H9 (cell line): ENCODE results near the gene FOXN4. TPM values are rescaled to one million over a fixed set of nuclear protein-coding genes. Genes with fewer than 3 reads are reported as not detected.
A peak's percentile ranks its signal among the peaks of the same experiment; 100 is the strongest.

Source experiments
- DNase-seq: peaks from one replicate; pipeline ENCODE4 v3.0.0-alpha.2; 2017
- H2AFZ ChIP-seq: one replicate; pipeline ENCODE4 v1.6.1; 2013; ENCODE audit warnings: mild to moderate bottlenecking, low read length, control low read depth, moderate library complexity
- H2AK5ac ChIP-seq: 2 replicates; pipeline ENCODE4 v1.6.1; 2013; ENCODE audit warnings: low read length, control low read depth, mixed read lengths; ENCODE audit not compliant: insufficient read length
- H2BK120ac ChIP-seq: one replicate; pipeline ENCODE4 v1.6.1; 2013; ENCODE audit warnings: low read depth, mild to moderate bottlenecking, low read length, control low read depth, inconsistent platforms; ENCODE audit not compliant: poor library complexity, severe bottlenecking
- H2BK12ac ChIP-seq: 2 replicates; pipeline ENCODE4 v1.6.1; 2013; ENCODE audit warnings: low read length, control low read depth, mixed read lengths, low read depth; ENCODE audit not compliant: insufficient read length
- H2BK15ac ChIP-seq: 2 replicates; pipeline ENCODE4 v1.6.1; 2013; ENCODE audit warnings: low read depth, low read length, control low read depth
- H2BK20ac ChIP-seq: one replicate; pipeline ENCODE4 v1.6.1; 2013; ENCODE audit warnings: low read depth, mild to moderate bottlenecking, low read length, control low read depth, inconsistent platforms; ENCODE audit not compliant: poor library complexity, severe bottlenecking
- H2BK5ac ChIP-seq: 2 replicates; pipeline ENCODE4 v1.6.1; 2013; ENCODE audit warnings: low read length, control low read depth, mixed read lengths; ENCODE audit not compliant: insufficient read length
- H3K14ac ChIP-seq: 2 replicates; pipeline ENCODE4 v1.6.1; 2013; ENCODE audit warnings: low read length, control low read depth; ENCODE audit not compliant: insufficient read depth
- H3K18ac ChIP-seq: 2 replicates; pipeline ENCODE4 v1.6.1; 2013; ENCODE audit warnings: low read depth, mild to moderate bottlenecking, mixed read lengths, low read length, control low read depth; ENCODE audit not compliant: insufficient read length
- H3K23ac ChIP-seq: 2 replicates; pipeline ENCODE4 v1.6.1; 2013; ENCODE audit warnings: low read length, control low read depth, mixed read lengths, low read depth; ENCODE audit not compliant: insufficient read length
- H3K23me2 ChIP-seq: 2 replicates; pipeline ENCODE4 v1.6.1; 2013; ENCODE audit warnings: low read depth, mild to moderate bottlenecking, mixed read lengths, low read length, control low read depth; ENCODE audit not compliant: insufficient read length, poor library complexity, severe bottlenecking
- H3K27ac ChIP-seq: 2 replicates; pipeline ENCODE4 v1.5.1; 2013; ENCODE audit warnings: low read length, control low read depth, mixed read lengths, low read depth; ENCODE audit not compliant: insufficient read length
- H3K27me3 ChIP-seq: 2 replicates; pipeline ENCODE4 v1.6.1; 2013; ENCODE audit warnings: low read length, control low read depth, inconsistent platforms; ENCODE audit not compliant: insufficient read depth
- H3K4ac ChIP-seq: 2 replicates; pipeline ENCODE4 v1.6.1; 2013; ENCODE audit warnings: low read depth, mild to moderate bottlenecking, control low read depth, inconsistent platforms, low read length, moderate library complexity
- H3K4me1 ChIP-seq: 2 replicates; pipeline ENCODE4 v1.6.1; 2013; ENCODE audit warnings: low read length, control low read depth, inconsistent platforms; ENCODE audit not compliant: insufficient read depth
- H3K4me2 ChIP-seq: 2 replicates; pipeline ENCODE4 v1.6.1; 2013; ENCODE audit warnings: low read length, control low read depth, mixed read lengths; ENCODE audit not compliant: insufficient read length, insufficient read depth
- H3K56ac ChIP-seq: 2 replicates; pipeline ENCODE4 v1.6.1; 2013; ENCODE audit warnings: low read depth, mild to moderate bottlenecking, mixed read lengths, low read length, control low read depth; ENCODE audit not compliant: insufficient read length
- H3K79me1 ChIP-seq: 2 replicates; pipeline ENCODE4 v1.6.1; 2013; ENCODE audit warnings: low read depth, mild to moderate bottlenecking, moderate library complexity, low read length, control low read depth, inconsistent platforms; ENCODE audit not compliant: insufficient read depth, poor library complexity, severe bottlenecking
- H3K79me2 ChIP-seq: 2 replicates; pipeline ENCODE4 v1.6.1; 2013; ENCODE audit warnings: low read length, control low read depth, inconsistent platforms; ENCODE audit not compliant: insufficient read depth
- H3K9ac ChIP-seq: 2 replicates; pipeline ENCODE4 v1.6.1; 2013; ENCODE audit warnings: low read length, control low read depth, mixed read lengths; ENCODE audit not compliant: insufficient read length; ENCODE audit errors: extremely low read depth
- H3K9me3 ChIP-seq: one replicate; pipeline ENCODE4 v1.6.1; 2013; ENCODE audit warnings: low read depth, low read length, inconsistent platforms; ENCODE audit not compliant: control insufficient read depth
- H3T11ph ChIP-seq: one replicate; pipeline ENCODE4 v1.6.1; 2013; ENCODE audit warnings: mild to moderate bottlenecking, low read length, control low read depth, inconsistent platforms
- H4K20me1 ChIP-seq: one replicate; pipeline ENCODE4 v1.6.1; 2013; ENCODE audit not compliant: control insufficient read depth, insufficient read length, insufficient read depth
- H4K5ac ChIP-seq: 2 replicates; pipeline ENCODE4 v1.6.1; 2013; ENCODE audit warnings: low read depth, mild to moderate bottlenecking, mixed read lengths, low read length, control low read depth; ENCODE audit not compliant: insufficient read length
- H4K8ac ChIP-seq: replicated peaks from 2 replicates; pipeline ENCODE4 v1.6.1; 2013; ENCODE audit warnings: low read length, control low read depth, mixed read lengths, low read depth; ENCODE audit not compliant: insufficient read length
- H4K91ac ChIP-seq: 2 replicates; pipeline ENCODE4 v1.6.1; 2013; ENCODE audit warnings: low read depth, mild to moderate bottlenecking, moderate library complexity, mixed read lengths, low read length, control low read depth; ENCODE audit not compliant: insufficient read length
- H3K27ac Mint-ChIP-seq, 3 experiments: 2 replicates in 2 of 3; 3 replicates in 1 of 3; pipeline ENCODE4 v1.8.0; 2020 to 2021; ENCODE audit warnings: mixed read lengths in 3 of 3, mild to moderate bottlenecking in 1 of 3, moderate library complexity in 1 of 3
- H3K27me3 Mint-ChIP-seq: 2 replicates; pipeline ENCODE4 v1.8.0; 2021; ENCODE audit warnings: low read depth, mild to moderate bottlenecking, moderate library complexity, mixed read lengths
- H3K36me3 Mint-ChIP-seq, 3 experiments: 2 replicates in 2 of 3; 3 replicates in 1 of 3; pipeline ENCODE4 v1.8.0; 2020 to 2021; ENCODE audit warnings: low read depth in 3 of 3, mixed read lengths in 3 of 3; ENCODE audit not compliant: insufficient read depth in 1 of 3
- H3K4me1 Mint-ChIP-seq, 2 experiments: 2 replicates each; pipeline ENCODE4 v1.8.0; 2020; ENCODE audit warnings: mixed read lengths in 2 of 2
- H3K4me3 Mint-ChIP-seq, 2 experiments: 2 replicates in 1 of 2; 3 replicates in 1 of 2; pipeline ENCODE4 v1.8.0; 2020 to 2021; ENCODE audit warnings: mild to moderate bottlenecking in 2 of 2, mixed read lengths in 2 of 2, moderate library complexity in 1 of 2
- H3K9me3 Mint-ChIP-seq, 2 experiments: 2 replicates in 1 of 2; 3 replicates in 1 of 2; pipeline ENCODE4 v1.8.0; 2020; ENCODE audit warnings: mild to moderate bottlenecking in 2 of 2, mixed read lengths in 2 of 2, moderate library complexity in 1 of 2
- WGBS: extraction: QIAGEN DNeasy Blood & Tissue Kit; methylation state at CpG from one replicate; pipeline ENCODE4 v1.1.7; 2013; ENCODE audit warnings: missing lambda C conversion rate, low lambda C conversion rate, mixed read lengths; ENCODE audit not compliant: insufficient read length; ENCODE audit errors: extremely low coverage; 5-methylcytosine and 5-hydroxymethylcytosine counted together
- total RNA-seq: library from RNA; stranded (reverse); gene quantifications from 2 replicates; pipeline ENCODE4 v1.2.1, GENCODE V29; 2021
- TF ChIP-seq, protein P1 (sequence below): fragments of 200-600 bp; sonication (generic); conservative IDR thresholded peaks from 3 replicates; pipeline ENCODE4 v1.8.0; 2021; ENCODE audit warnings: antibody characterized with exemption, mild to moderate bottlenecking

The FOXN4 gene
- total RNA-seq, 1 experiment from 2014 or later, result 0.39 TPM

DNA sequence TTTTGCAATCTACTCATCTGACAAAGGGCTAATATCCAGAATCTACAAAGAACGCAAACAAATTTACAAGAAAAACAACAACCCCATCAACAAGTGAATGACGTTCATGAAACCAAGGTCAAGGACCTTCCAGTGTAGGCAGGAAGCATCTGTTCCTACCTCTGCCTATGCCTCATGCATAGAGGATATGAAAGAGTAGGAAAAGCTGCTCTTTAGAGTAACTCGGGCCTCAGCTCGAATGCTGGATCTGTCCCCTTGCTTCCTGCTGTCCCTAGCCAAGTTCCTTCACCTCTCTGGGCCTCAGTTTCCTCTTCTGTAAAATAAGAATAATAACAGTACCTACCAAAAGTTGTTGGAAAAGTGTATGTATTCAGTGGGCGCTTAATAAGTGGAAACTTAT, 65.0 kb downstream of the FOXN4 start:
- no peak overlapping the region for H3K18ac ChIP-seq
- TF ChIP-seq, protein P1, sequence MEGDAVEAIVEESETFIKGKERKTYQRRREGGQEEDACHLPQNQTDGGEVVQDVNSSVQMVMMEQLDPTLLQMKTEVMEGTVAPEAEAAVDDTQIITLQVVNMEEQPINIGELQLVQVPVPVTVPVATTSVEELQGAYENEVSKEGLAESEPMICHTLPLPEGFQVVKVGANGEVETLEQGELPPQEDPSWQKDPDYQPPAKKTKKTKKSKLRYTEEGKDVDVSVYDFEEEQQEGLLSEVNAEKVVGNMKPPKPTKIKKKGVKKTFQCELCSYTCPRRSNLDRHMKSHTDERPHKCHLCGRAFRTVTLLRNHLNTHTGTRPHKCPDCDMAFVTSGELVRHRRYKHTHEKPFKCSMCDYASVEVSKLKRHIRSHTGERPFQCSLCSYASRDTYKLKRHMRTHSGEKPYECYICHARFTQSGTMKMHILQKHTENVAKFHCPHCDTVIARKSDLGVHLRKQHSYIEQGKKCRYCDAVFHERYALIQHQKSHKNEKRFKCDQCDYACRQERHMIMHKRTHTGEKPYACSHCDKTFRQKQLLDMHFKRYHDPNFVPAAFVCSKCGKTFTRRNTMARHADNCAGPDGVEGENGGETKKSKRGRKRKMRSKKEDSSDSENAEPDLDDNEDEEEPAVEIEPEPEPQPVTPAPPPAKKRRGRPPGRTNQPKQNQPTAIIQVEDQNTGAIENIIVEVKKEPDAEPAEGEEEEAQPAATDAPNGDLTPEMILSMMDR, result no peak
- Mint-ChIP-seq H3K4me3 (no peak overlapping the region), H3K4me1 (no peaks in the 10 kb centered on the region), H3K27ac (peak overlapping the region in 1 of 3 experiments; percentile 81; a peak in 1 of 7 replicates), H3K36me3 (peaks cover 0 to 34% (median 26%) of the 10 kb centered on the region in 3 experiments; a peak in 5 of 7 replicates), H3K9me3 (no peaks in the 10 kb centered on the region), H3K27me3 (no peaks in the 10 kb centered on the region)
- H4K5ac ChIP-seq, result no peak overlapping the region
- H4K91ac ChIP-seq, result no peak overlapping the region
- no peak overlapping the region for H2BK12ac ChIP-seq
- no peak overlapping the region for H3K14ac ChIP-seq
- H2AK5ac ChIP-seq, result no peak overlapping the region
- H3K9ac ChIP-seq, result no peak overlapping the region
- no peak overlapping the region for H2BK5ac ChIP-seq
- no peak overlapping the region for H3K27ac ChIP-seq
- no peak overlapping the region for H3K4me2 ChIP-seq
- H4K8ac ChIP-seq, result no peak overlapping the region
- no peaks in the 10 kb centered on the region for H3K79me1 ChIP-seq
- no peak overlapping the region for H2BK20ac ChIP-seq
- no peaks in the 10 kb centered on the region for H3K79me2 ChIP-seq
- H3T11ph ChIP-seq, result no peak overlapping the region
- H3K56ac ChIP-seq, result no peak overlapping the region
- no peak for DNase-seq
- peaks cover 4% of the 10 kb centered on the region for H4K20me1 ChIP-seq
- no peaks in the 10 kb centered on the region for H3K23me2 ChIP-seq
- no peak overlapping the region for H2AFZ ChIP-seq
- H3K23ac ChIP-seq, result no peak overlapping the region
- no peak overlapping the region for H2BK15ac ChIP-seq
- no peak overlapping the region for H2BK120ac ChIP-seq
- H3K9me3 ChIP-seq, result no peaks in the 10 kb centered on the region
- no peak overlapping the region for H3K4ac ChIP-seq
- no peaks in the 10 kb centered on the region for H3K4me1 ChIP-seq
- no peaks in the 10 kb centered on the region for H3K27me3 ChIP-seq
- no CpG with 5 or more reads among the region's 5 CpGs for WGBS
